HG03095 (cell line): ENCODE measurements around the gene ACAD11.
"Not testable (repeated sequence)": the region's sequence is repeated elsewhere in the genome, so short reads cannot be mapped to it uniquely, and the experiment has no call there.

Experiments used
- ATAC-seq: cut with Tn5 transposase; IDR thresholded peaks from one replicate; pipeline ENCODE4 v1.9.1; 2021; ENCODE audit warnings: moderate library complexity; ENCODE audit not compliant: unreplicated experiment

The ACAD11 gene

GRCh38 chr3:132606085-132606484 is 53.5 kb downstream of the ACAD11 start:
- no peak for ATAC-seq

DNA sequence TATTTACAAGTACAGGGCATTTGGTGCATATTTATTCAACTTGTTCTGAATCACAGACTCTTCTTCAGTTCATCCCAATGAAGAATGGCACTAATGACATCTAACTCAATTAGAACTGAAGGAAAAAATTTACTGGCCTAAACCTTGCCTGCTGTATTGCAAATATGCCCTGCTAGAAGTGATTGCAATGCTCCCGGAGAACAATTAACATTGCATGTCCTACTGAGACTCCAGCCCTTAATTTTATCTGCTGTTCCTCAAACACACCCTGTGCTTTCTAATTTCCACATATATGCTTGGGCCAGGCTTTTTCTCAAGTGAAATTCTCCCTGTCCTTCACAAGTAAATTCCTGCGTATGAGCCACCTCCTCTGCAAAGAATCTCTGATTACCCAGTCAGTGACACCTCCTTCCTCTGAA is 54.2 kb downstream of the ACAD11 start:
- ATAC-seq = no peak

DNA sequence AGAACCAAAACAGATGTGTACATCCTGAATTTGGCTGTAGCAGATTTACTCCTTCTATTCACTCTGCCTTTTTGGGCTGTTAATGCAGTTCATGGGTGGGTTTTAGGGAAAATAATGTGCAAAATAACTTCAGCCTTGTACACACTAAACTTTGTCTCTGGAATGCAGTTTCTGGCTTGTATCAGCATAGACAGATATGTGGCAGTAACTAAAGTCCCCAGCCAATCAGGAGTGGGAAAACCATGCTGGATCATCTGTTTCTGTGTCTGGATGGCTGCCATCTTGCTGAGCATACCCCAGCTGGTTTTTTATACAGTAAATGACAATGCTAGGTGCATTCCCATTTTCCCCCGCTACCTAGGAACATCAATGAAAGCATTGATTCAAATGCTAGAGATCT is 59.0 kb downstream of the ACAD11 start:
- ATAC-seq = not testable (repeated sequence)

DNA sequence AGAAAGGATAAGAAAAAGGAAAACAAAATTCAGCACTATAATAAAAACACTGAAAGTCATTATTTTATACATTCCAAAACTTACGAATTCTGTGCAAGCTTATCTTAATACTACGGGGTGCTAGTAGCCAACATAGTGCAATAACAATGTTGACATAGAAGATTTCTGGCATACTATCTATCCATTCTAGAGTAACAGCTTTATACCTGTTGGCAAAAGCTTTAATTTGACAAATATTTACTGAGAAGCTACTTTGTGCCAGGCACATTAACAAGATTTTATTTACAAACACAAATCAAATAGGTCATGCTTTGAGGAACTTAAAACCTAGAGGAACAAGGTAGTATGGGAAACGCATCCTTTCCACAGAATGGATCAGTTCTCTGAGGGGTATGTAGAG is 61.4 kb downstream of the ACAD11 start:
- no peak for ATAC-seq

DNA sequence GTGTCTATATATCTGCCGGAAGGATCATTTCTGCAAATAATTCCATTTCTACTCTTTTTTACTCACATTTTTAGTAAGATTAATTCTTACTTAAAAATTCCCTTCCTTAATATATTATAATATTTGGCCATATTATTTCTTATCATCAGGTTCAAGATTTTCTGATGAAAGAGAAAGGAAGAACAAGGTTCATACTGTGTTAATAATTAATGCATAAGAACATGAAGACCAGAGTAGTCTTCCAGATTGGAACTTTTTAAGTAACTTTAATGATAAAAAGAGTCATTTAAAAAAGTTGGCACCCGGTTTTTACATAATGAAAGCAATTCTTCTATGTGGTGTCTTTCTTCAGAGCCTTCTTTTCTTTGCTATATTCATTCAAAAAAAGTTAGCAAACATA is 61.9 kb downstream of the ACAD11 start:
- no peak for ATAC-seq

DNA sequence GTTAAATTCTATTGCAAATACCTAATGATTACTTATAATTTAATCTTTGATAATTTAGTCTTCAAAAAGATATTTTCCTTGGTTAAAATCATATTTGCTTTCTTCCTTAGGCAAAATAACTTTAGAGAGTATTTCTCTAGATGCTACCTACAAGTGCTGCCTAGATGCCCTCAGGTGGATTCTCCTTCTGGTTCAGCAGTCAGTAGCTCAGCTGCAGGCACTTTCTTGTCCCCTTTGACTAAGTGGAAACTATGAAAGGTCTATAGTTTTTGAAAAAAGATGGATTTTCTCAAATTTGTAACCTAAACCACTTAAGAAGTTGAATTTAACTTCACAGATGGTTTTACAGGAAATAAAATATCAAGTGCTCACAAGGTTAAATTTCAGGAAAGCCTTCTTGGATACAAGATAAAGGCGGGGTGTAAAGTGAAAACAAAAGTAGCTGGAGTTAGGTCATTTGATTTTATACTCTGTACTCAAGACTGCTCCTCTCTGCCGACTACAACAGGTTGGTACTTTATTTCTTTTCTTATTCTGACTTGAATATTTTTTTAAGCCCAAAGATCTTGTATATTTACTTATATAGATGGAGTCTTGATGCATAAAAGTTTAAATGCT is 62.7 kb downstream of the ACAD11 start, which contains the start of gene ACKR4:
TSS of gene ACKR4 (plus strand) at position 455 of the 618 bp plus-strand sequence. CDS start 3,128 bp downstream, outside the sequence.
- no peak for ATAC-seq

GRCh38 chr3:132596326-132596725 is 63.3 kb downstream of the ACAD11 start:
- no peak for ATAC-seq

DNA sequence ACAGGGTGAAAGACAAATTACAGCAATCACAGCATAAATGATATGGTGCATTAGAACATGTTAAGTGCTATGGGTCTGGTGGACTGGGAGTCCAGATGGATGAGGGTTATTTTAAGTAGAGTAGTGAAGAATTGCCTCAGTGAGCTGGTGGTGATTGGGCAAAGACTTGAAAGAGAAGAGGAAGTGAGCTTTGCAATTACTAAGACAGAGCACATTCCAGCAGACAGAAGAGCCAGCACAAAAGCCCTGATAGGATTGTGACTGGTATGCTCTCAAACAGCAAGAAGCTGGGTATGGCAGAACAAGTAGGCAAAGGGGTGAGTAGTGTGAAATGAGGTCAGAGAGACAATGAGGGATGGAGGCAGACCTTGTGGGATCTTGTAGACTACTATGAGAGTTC is 64.6 kb downstream of the ACAD11 start:
- ATAC-seq = no peak

DNA sequence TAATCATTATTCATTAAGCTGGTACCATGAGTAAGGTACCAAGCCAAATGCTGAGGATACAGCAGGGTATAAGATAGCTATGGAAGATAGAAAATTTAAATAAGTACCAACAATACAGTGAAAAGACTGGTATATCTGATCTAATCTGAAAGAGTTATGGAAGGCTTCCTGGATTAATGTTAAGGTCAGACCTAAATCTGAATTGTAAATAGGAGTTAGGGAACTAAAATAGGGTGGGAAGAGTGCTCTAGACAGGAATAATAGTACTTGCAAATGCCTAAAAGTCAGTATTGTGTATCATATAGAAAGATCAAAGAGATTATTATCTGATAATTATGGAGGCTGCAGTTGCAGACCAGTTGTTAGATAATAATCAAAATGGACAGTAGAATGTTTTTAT is 65.1 kb downstream of the ACAD11 start:
- ATAC-seq = no peak

GRCh38 chr3:132593947-132594323 is 65.7 kb downstream of the ACAD11 start:
- ATAC-seq = no peak

DNA sequence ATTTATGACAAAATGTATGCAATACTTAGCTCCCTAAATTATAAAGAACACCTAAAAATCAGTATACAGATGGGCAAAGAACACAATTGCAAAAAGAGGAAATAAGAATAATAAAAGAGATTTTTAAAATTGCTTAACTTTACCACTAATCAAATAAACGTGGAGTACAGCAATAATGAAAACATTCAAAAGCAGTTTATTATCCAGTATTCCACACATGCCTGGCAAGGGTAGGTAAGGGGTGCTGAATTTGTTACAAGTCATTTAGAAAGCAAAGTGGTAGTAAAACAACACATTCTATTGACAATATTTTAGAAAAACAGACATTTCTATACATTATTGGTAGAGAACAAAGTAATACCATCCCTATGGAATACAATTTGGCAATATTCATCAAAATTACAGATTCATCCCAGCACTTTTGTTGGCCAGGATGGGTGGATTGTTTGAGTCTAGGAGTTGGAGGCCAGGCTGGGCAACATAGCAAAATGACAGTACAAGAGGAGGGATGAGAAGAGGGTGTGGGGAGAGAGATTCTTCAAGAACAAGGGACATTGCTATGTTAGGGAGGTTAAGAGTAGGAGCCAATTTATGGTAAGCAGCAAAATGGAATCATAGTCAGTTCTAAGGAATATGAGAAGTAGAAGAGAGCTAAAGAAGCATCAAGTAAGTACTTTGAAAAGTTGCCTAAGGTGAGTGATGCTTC is 66.2 kb downstream of the ACAD11 start:
- ATAC-seq = no peak

DNA sequence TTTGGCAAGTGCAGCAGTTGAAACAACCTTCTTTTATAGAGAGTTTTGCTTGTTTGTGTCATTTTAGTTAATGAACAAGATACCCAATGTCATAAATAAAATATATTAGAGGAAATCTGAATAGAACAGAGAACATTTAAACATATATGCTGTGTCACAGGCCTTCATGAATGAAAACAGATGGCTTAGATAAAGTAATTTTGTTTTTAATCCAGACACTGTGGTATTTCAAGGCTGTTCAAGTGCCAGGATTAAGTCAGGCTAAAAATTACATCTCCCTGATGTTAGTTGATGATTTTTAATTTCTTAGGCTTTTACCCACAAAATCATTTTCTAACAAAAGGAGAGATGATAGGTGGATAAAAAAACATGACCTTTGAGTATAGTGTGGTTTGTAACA is 67.4 kb downstream of the ACAD11 start:
- ATAC-seq = no peak

DNA sequence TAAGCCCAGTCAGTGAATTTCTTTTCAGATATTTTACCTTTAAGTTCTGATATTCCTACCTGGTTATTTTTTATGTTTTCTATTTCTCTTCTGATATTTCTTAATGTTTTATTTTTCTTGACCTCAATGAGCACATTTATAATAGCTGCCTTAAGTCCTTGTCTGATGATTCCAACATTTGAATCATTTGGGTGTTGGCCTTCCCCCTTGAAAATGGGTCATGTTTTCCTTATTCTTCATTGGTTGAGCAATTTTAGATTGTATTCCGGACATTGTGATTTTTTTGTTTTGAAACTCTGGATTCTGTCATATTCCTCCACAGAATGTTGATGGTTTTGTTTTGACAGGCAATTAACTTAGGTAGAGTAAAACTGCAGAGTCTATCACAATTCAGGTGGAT is 72.2 kb downstream of the ACAD11 start:
- ATAC-seq = no peak

- no peak for ATAC-seq
Observed at GRCh38 chr3:132573797-132574211, 85.8 kb downstream of the ACAD11 start.

GRCh38 chr3:132570016-132570415 is 89.6 kb downstream of the ACAD11 start:
- ATAC-seq = no peak

GRCh38 chr3:132569580-132569979 is 90.0 kb downstream of the ACAD11 start:
- ATAC-seq = no peak

- no peak for ATAC-seq
Observed at GRCh38 chr3:132569153-132569552, 90.5 kb downstream of the ACAD11 start.

GRCh38 chr3:132568422-132568821 is 91.2 kb downstream of the ACAD11 start:
- ATAC-seq = no peak

DNA sequence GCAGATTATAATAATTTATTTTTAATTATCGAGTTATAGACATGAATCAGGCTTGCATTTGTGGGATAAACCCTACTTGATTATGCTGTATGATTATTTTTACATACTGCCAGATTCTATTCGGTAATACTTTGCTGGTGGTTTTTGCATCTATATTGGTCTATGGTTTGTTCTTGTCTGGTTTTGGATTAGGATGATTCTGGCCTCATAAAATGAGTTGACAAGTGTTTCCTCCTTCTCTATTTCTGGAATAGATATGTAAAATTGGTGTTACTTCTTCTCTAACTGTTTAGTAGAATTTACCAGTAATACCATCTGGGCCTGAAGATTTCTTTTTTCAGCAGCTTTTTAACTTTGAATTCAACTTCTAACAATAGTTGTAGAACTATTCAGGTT is 95.5 kb downstream of the ACAD11 start:
- ATAC-seq = no peak

DNA sequence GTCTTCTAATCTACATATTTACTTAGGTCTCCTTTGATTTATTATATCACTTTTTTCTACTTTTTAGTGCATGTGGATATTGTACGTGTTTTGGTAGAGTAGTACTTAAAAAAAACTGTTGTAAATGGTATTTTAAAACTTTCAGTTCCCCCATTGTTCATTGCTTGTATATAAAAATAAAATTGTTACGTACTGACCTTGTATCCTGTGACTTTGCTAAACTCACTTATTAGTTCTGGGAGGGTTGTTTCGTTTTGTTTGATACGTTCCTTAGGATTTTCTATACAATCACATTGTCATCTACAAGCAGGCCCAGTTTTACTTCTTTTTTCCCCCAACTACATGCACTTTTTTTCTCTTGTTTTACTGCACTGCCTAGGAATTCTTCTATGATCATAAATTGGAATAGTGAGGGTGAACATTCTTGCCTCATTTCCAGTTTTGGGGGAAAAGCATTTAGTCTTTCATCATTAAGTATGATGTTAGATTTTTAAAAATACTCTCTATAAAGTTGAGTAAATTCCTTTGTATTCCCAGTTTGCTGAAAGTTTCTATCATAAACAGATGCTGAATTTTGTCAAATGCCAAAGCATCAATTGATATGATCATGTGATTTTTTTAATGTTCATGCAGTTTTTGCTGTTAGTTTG is 96.1 kb downstream of the ACAD11 start:
- no peak for ATAC-seq

GRCh38 chr3:132561003-132561402 is 98.6 kb downstream of the ACAD11 start:
- no peak for ATAC-seq

DNA sequence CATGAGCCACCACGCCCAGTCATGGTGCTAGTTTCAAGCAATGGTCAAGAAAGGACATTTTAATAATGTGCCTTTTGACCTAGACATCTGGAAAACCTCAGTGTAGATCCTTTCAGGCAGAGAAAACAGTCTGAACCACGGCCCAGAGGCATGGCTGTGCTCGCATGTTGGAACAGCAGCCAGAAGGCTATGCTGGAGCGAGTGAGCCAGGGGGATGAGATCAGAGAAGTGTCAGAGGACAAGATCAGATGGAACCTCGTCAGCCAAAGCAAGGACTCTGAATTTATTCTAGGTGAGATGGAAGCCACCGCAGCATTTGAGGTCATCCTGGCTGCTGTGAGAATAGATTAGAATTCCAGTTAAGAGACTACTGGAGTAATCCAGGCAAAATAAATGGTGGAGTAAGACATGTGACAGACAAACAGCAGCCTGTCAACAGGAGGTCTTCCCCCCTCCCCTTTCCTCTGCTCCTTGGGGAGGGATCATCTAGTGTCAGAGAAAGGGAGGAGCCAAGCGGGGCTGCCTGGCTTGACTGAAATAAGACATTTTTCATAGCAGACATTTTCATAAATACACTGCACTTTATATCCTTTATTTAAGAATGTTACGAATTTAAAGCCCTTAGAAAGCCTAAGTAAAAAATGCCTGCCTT is 103.0 kb downstream of the ACAD11 start:
- ATAC-seq = no peak
